HepG2 (cell line): Measurements from ENCODE around the gene FAM53B.

ENCODE experiments used
- ZFP36 ChIP-seq: fragments of 150-350 bp; IDR thresholded peaks from 2 replicates; pipeline ENCODE4 v1.6.1; 2018; ENCODE audit warnings: borderline replicate concordance, low read length, low read depth; ENCODE audit not compliant: partially characterized antibody
- ZNF562 ChIP-seq: sonication (generic); formaldehyde crosslinking; IDR thresholded peaks from 2 replicates; pipeline ENCODE4 v1.8.0; 2022; ENCODE audit warnings: missing genetic modification reagents, borderline replicate concordance

GRCh38 chr10:124572751-124573150, 171.4 kb downstream of the FAM53B start:
- TF ChIP-seq ZFP36 (no peak), ZNF562 (CRISPR knock-in tag) (no peak)
